Pons (tissue), 1 donor: ENCODE measurements around the gene CPN1.

Experiments
- DNase-seq: peaks from one replicate; pipeline ENCODE4 v3.0.0-alpha.2; 2016; ENCODE audit warnings: low spot score

The CPN1 gene

GRCh38 chr10:99996671-99997648, 84.7 kb downstream of the CPN1 start:
- DNase-seq = peak; percentile 8

GRCh38 chr10:99995713-99996112, 86.0 kb downstream of the CPN1 start:
- no peak for DNase-seq

GRCh38 chr10:99995269-99995668, 86.4 kb downstream of the CPN1 start:
- DNase-seq = no peak

GRCh38 chr10:99994801-99995200, 86.9 kb downstream of the CPN1 start:
- DNase-seq = no peak

- peak; percentile 41 for DNase-seq
Observed at GRCh38 chr10:99993701-99994689, 87.7 kb downstream of the CPN1 start.
